Measurements from ENCODE around the gene DISP3.

The DISP3 gene

DNA sequence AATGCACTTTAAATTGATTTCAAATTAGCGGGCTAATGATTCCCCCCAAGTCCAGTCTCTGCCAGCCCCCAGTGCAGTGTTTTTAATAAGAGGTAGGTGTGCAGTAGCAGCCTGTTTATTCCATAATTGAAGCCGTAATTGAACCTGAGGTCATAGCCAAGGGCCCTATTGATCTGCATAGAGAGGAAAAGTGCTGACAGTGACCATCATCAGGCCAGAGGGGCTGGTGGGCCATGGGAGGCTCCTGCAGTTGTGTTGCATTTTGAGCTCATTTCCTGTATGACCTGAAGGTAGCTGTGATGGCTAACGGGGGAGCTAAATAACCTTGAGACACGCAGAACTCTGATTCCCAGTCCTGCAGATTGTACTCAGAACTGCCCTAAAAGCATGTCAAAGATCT is 67.5 kb downstream of the DISP3 start:
- in situ Hi-C loops (cut with MboI; ENCODE audit: low pct_unique_long_range_greater_than_20kb, low sequenced_read_pairs, unreplicated experiment) = no loop called here
- TF ChIP-seq, protein P1, sequence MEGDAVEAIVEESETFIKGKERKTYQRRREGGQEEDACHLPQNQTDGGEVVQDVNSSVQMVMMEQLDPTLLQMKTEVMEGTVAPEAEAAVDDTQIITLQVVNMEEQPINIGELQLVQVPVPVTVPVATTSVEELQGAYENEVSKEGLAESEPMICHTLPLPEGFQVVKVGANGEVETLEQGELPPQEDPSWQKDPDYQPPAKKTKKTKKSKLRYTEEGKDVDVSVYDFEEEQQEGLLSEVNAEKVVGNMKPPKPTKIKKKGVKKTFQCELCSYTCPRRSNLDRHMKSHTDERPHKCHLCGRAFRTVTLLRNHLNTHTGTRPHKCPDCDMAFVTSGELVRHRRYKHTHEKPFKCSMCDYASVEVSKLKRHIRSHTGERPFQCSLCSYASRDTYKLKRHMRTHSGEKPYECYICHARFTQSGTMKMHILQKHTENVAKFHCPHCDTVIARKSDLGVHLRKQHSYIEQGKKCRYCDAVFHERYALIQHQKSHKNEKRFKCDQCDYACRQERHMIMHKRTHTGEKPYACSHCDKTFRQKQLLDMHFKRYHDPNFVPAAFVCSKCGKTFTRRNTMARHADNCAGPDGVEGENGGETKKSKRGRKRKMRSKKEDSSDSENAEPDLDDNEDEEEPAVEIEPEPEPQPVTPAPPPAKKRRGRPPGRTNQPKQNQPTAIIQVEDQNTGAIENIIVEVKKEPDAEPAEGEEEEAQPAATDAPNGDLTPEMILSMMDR (IDR thresholded peaks at IDR 0.05; ENCODE audit: extremely low read depth, insufficient read depth, missing control alignments) = no peak
- no peak for DNase-seq (ENCODE audit: low spot score)

DNA sequence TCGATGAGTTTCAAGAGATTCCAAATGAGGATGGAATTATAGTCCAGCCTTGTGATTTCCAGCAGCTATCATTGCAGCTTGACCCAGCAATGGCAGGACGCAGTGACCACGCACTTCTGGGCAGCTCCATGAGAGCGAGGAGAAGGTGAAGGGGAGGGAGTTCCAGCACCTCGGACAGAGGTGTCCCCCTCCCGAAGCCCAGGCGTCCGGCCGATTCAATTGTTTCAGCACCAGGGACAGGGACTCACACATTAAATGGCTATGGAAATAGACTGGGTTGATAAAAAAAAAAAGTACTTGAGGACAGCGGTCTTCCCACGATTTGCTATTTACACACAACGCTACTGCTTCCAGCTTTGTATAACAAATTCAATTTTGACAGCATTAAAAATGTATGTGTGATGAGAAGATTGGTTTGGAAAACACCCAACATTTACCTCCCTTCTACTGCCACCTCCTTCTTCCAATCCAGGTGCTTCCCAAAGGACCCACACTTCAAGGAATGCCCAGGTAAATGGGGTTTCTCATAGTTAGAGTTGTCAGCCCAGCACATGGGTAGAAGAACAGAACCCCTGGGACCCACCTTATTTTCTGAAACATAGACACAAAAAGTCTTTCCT is 71.8 kb downstream of the DISP3 start:
- DNase-seq (ENCODE audit: low spot score) = no peak
- TF ChIP-seq, protein P1 (IDR thresholded peaks at IDR 0.05; ENCODE audit: extremely low read depth, insufficient read depth, missing control alignments) = no peak
- in situ Hi-C loops (cut with MboI; ENCODE audit: low pct_unique_long_range_greater_than_20kb, low sequenced_read_pairs, unreplicated experiment) = no loop called here

DNA sequence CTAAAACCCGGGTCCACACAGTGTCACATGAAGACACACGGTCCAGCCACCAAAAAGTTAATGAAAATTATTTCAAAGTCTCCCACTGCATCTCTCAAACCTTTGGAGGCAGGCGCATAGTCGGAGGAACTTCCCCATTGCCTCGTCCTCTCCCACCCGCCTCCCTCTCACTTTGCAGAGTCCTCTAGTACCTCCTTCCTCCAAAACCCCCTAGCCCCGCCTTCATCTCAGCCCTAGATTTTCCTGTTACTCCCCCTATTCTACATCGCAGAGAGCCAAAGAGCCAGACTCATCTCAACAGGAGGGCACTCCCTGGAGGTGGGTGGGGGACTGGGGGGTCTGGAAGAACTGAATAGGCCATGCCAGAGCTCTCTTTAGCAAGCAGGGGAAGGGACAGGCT is 79.3 kb downstream of the DISP3 start:
- in situ Hi-C loops (cut with MboI; ENCODE audit: low pct_unique_long_range_greater_than_20kb, low sequenced_read_pairs, unreplicated experiment) = no loop called here
- DNase-seq (ENCODE audit: low spot score) = no peak
- TF ChIP-seq, protein P1 (IDR thresholded peaks at IDR 0.05; ENCODE audit: extremely low read depth, insufficient read depth, missing control alignments) = no peak

DNA sequence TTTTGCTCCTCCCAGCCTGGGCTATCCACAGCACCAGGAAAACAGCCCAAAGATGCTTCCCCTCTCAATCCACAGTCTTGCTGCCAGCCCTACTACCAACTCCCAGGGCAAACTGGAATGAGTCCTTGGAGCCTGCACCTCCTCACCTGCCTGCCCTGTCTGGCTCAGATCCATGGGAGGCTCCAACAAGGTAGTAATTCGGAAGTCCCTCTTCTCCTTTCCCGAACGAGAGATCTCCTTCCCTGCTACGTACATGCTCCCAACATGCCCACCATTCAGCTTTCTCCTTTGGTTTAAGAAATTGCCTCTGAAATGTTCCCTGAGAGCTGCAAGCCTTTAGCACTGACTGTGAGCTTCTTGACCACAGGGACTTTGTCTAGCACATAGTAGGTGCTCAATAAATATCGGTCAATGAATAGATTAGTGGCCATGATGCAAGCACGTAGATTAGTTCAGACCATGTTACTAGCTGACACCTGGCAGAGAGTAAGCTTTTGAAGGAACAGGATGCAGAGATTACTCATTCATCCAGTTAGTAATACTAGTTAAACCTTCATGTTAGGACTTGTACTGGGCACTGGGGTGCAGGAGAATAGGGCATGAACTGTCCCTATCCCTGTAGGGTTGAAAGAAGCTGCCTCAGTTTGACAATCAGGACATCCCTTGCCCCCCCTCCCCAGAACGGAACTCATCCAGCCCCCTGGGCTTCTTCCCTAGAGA is 80.1 kb downstream of the DISP3 start:
- in situ Hi-C loops (cut with MboI; ENCODE audit: low pct_unique_long_range_greater_than_20kb, low sequenced_read_pairs, unreplicated experiment) = no loop called here

DNA sequence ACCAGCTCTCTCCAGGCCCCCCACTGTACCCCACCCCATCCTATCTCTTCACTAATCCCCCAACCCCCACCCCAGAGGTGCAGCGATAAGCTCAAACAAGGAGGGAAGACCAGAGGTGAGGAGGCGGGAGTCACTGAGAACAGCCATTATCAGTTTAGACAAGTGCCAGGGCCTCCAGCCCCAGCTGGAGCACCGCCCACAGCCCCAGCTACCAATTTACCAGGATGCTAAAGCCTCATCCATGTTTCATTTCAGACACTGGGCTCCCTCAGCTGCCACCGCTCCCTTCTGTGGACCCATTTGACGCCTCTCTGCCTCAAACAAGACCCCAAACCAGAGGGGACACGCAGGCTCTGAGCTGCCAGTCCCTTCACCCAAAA is 80.6 kb downstream of the DISP3 start:
- in situ Hi-C loops (cut with MboI; ENCODE audit: low pct_unique_long_range_greater_than_20kb, low sequenced_read_pairs, unreplicated experiment) = no loop called here
- TF ChIP-seq, protein P1 (IDR thresholded peaks at IDR 0.05; ENCODE audit: extremely low read depth, insufficient read depth, missing control alignments) = no peak
- no peak for DNase-seq (ENCODE audit: low spot score)

More for the DNA sequence above, 80.1 kb downstream of the DISP3 start:
- TF ChIP-seq, protein P1 (IDR thresholded peaks at IDR 0.05; ENCODE audit: extremely low read depth, insufficient read depth, missing control alignments) = no peak
- DNase-seq (ENCODE audit: low spot score) = no peak

DNA sequence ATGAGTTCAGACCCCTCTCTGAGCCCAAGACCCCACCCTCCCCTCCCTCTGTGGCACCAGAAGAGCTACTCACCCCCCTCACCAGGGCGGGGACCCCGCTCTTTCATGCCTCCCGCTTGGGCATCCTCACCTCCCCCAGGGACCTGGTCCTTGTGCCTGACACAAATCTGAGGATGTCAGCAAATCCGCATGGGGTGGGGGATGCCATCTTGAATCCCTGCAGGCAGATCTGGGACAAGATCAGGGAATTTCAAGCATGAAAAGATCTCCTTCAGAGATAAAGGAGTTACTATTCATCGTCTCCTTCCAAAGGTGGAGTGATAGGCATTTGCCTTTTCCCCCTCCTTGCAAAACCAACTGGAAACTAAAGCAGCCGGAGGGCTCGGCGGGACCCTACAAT is 81.1 kb downstream of the DISP3 start:
- no peak for DNase-seq (ENCODE audit: low spot score)
- in situ Hi-C loops (cut with MboI; ENCODE audit: low pct_unique_long_range_greater_than_20kb, low sequenced_read_pairs, unreplicated experiment) = no loop called here
- TF ChIP-seq, protein P1 (IDR thresholded peaks at IDR 0.05; ENCODE audit: extremely low read depth, insufficient read depth, missing control alignments) = no peak

Measured in GM13977 (cell line).